GM12873 (cell line): ENCODE results near the gene SMAD6.

Experiments used
- TF ChIP-seq, protein P1 (sequence below): IDR thresholded peaks from 2 replicates; pipeline ENCODE4 v1.5.1; 2012; ENCODE audit warnings: low read depth, mild to moderate bottlenecking, moderate library complexity, low read length, control low read depth; ENCODE audit not compliant: insufficient read depth; ENCODE audit errors: missing control alignments

The SMAD6 gene

DNA sequence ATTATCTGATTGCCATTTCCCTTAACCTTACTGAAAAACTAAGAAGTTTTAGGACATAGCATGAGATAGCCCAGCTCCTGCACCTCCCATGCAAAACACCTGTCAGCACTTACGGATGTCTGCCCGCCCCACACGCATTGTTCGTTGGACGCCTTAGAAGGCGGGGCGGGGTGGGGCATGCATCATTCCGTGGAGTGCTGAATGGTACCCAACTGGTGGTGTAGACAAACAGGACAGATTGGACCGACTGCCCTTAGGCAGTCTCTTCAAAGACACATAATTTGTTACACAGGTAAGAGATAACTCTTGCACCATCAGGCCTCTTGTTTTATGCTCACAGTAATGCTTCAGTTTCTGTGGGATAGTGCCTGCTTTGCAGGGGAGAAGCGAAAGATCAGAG lies 93.8 kb downstream of the SMAD6 start:
- TF ChIP-seq, protein P1, sequence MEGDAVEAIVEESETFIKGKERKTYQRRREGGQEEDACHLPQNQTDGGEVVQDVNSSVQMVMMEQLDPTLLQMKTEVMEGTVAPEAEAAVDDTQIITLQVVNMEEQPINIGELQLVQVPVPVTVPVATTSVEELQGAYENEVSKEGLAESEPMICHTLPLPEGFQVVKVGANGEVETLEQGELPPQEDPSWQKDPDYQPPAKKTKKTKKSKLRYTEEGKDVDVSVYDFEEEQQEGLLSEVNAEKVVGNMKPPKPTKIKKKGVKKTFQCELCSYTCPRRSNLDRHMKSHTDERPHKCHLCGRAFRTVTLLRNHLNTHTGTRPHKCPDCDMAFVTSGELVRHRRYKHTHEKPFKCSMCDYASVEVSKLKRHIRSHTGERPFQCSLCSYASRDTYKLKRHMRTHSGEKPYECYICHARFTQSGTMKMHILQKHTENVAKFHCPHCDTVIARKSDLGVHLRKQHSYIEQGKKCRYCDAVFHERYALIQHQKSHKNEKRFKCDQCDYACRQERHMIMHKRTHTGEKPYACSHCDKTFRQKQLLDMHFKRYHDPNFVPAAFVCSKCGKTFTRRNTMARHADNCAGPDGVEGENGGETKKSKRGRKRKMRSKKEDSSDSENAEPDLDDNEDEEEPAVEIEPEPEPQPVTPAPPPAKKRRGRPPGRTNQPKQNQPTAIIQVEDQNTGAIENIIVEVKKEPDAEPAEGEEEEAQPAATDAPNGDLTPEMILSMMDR, result no peak

DNA sequence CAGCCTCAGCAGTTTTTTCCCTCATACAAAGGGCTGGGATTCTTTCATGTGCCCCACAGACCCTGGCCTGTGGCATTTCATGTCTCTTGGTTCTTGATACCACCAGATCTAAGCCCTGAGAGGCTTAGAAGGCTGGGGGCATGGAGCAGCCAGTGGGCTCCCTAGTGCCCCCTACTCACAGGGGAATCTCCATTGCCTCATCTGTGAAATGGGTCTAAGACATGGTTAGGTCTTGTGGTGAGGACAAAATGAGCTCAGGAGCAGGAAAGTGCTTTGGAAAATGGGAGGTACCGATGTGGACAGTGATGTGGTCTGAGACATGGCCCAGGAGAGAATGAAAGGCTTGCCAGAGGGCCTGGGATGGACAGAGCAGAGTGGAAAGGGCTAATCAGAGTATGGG lies 94.3 kb downstream of the SMAD6 start:
- TF ChIP-seq, protein P1, result no peak

DNA sequence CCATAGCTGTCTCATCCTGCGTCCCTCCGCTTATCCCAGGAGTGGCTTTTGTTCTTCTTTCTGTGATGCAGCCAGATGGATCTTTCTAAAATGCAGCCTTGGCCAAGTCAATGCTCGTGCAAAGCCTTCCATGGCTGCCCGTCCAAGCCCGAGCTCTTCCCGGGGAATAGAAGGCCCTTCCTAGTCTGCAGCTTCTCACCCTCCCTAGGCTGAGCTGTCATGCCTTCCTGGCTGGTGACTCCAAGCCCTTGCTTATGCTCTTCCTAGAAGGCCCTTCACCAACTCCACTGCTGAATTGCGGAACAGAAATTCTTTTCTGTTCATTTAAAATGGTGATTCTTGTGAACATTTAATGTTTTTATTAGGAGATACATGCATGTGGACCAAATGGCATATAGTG lies 95.9 kb downstream of the SMAD6 start:
- TF ChIP-seq, protein P1, result no peak

DNA sequence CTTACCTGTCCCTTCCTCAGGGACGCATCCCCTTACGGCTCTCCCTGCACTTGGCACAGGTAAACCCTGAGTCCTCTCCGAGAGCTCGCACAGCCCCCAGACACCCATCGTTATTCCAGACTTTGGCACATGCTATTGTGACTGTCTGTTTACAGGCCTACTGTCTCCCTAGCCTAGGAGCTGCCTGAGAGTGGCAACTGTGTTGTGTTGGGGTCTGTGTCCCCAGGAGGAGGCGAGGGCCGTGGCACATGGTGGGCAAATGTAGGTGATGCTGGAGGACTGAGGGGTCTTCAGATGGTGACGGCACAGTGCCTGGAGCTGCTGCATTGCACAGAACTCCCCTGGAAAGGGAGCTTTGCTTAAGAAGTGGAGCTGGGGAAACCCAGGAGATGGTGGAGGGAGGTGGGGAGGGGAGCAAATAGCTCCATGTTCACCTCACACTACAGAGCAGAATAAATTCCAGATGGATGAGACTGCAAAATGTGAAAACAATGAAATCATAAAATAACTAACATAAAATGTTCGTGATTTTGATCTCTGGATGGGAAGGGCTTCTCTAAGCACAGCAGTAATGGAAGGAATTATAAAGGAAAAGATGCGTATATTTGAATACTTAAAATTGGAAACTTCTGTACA lies 96.5 kb downstream of the SMAD6 start:
- TF ChIP-seq, protein P1, result no peak

DNA sequence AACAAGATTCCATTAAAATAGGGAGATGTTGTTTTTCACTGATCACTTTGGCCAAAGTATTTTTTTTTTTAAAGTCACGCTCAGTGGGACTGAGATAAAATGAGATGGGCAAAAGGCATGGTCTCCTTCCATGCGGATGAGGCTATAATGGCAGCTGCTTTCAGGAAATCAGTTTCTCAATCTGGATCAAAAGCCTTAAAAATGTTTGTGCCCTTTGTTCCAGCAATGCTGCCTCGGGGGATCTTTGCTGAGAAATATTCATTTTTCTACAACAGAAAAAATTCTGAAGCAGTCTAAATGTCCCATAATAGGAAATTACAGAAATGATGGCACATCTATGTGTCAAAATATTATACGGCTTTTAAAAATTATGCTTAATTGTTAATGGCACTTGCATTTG lies 97.2 kb downstream of the SMAD6 start:
- TF ChIP-seq, protein P1, result no peak

DNA sequence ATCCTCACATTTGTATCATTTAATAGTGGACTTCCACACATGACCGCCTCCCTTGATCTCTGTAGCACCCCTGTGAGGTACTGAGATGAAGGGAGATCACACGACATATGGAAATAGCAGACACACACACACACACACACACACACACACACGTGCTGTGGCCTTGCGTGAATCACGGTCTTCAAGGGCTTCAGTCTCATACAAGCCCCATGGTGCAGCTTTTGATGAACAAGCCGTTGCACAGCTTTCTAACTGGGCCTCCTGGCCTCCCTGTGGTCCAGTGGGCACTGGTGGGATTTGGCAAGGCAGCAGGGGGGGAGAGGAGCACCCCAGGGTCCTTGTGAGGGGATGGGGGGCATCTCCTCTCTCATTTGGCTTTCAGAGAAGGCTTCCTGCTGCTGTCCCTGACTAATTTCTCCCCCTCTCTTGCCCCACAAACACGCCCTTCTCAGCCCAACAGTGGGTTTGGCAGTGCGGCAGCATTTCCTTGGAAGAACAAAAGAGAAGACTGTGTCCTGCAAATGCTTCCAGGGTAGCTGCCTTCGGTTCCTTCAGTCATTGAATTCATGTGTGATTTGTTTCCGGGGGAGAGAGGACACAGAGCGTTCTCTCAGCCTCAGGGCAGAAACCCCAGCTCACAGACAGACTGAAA lies 98.7 kb downstream of the SMAD6 start:
- TF ChIP-seq, protein P1, result no peak

DNA sequence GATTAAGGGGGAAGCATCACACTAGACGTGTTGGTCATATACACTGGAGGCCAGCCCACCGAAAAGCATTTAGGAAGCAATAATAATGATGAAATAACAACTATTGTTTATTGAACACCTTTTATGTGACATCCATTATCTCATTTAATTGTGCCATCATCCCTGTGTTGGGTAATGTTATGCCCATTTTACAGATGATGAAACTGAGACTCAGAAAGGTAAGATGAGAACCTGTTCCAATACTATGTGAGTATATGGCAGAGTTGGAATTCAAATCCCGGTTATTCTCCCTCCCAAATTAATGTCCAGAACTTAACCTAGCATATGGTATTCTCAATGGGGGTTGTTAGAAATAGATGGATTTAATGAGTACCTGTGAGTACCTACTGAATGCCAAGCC lies 99.2 kb downstream of the SMAD6 start:
- TF ChIP-seq, protein P1, result no peak
